ENCODE results near the gene SMG5. TPM values are rescaled to one million over a fixed set of nuclear protein-coding genes. Genes with fewer than 3 reads are reported as not detected.

Gene SMG5
- total and polyA plus RNA-seq, 2 donors (not counting 1 experiment from before 2014, with no cell fraction given) = 53.5 to 77.0 TPM

GRCh38 chr1:156241926-156242325 lies 40.7 kb downstream of the SMG5 start, which contains the start of gene BGLAP:
BGLAP (plus strand) TSS chr1:156242184; CDS start chr1:156242232, 48 bp downstream.
- peaks cover 7% of the 10 kb centered on the region for H3K27me3 Mint-ChIP-seq
- intact Hi-C loops (cut with micrococcal nuclease) = no loop called here
- Histone ChIP-seq H3K27ac (ENCODE audit: low read length in 2 of 2) (no peak within 1 kb of the TSS), H3K4me3 (ENCODE audit: control extremely low read depth in 1 of 5, extremely low read depth in 1 of 5, insufficient read depth in 1 of 5, low read depth in 2 of 5, low read length in 4 of 5) (no peak within 1 kb of the TSS), H3K79me2 (ENCODE audit: control insufficient read depth, insufficient read depth, low read length) (no peaks in the 10 kb centered on the region), H3K4me1 (ENCODE audit: control insufficient read depth in 2 of 2, insufficient read depth in 2 of 2, low read length in 2 of 2) (peaks cover 14 to 15% of the 10 kb centered on the region in 2 donors), H3K36me3 (replicated peaks in 1 of 2; ENCODE audit: control extremely low read depth in 1 of 2, control insufficient read depth in 1 of 2, extremely low read depth in 1 of 2, insufficient read depth in 2 of 2, low read length in 1 of 2) (peaks cover 4 to 25% of the 10 kb centered on the region in 2 experiments), H3K9ac (ENCODE audit: low read length) (no peak within 1 kb of the TSS), H3K27me3 (replicated peaks in 1 of 4; ENCODE audit: control extremely low read depth in 1 of 4, control insufficient read depth in 3 of 4, insufficient read depth in 4 of 4, low read length in 3 of 4) (peaks cover 0 to 12% (median 0%) of the 10 kb centered on the region in 4 experiments), H2AFZ (ENCODE audit: insufficient read depth, low read depth, low read length, poor library complexity, severe bottlenecking) (no peak within 1 kb of the TSS), H3K4me2 (replicated peaks; ENCODE audit: low read depth, low read length, poor library complexity, severe bottlenecking) (no peak within 1 kb of the TSS), H4K20me1 (ENCODE audit: control insufficient read depth, insufficient read depth, low read length, poor library complexity, severe bottlenecking) (no peaks in the 10 kb centered on the region), H3K9me3 (ENCODE audit: control extremely low read depth in 1 of 3, control insufficient read depth in 2 of 3, insufficient read depth in 1 of 3, low read length in 2 of 3) (peaks cover 0 to 3% (median 0%) of the 10 kb centered on the region in 3 donors)
- TF ChIP-seq EZH2 (IDR thresholded peaks at IDR 0.05; ENCODE audit: borderline replicate concordance, insufficient read depth, low read depth, low read length, poor library complexity, severe bottlenecking) (no peak), CTCF (IDR thresholded peaks at IDR 0.05) (no peak)
- no peak for ATAC-seq (ENCODE audit: low read depth)
- no peaks in the 10 kb centered on the region for H3K9me3 Mint-ChIP-seq (ENCODE audit: insufficient read depth)
- H3K27ac Mint-ChIP-seq = no peak within 1 kb of the TSS
- CTCF ChIA-PET = no interaction called here
- DNase-seq = no peak
- POLR2A ChIA-PET = no interaction called here
- peaks cover 18% of the 10 kb centered on the region for H3K4me1 Mint-ChIP-seq
- no peak within 1 kb of the TSS for H3K4me3 Mint-ChIP-seq
- WGBS (ENCODE audit: insufficient coverage) = 55% methylated on average over 11 of the region's 14 CpGs

DNA sequence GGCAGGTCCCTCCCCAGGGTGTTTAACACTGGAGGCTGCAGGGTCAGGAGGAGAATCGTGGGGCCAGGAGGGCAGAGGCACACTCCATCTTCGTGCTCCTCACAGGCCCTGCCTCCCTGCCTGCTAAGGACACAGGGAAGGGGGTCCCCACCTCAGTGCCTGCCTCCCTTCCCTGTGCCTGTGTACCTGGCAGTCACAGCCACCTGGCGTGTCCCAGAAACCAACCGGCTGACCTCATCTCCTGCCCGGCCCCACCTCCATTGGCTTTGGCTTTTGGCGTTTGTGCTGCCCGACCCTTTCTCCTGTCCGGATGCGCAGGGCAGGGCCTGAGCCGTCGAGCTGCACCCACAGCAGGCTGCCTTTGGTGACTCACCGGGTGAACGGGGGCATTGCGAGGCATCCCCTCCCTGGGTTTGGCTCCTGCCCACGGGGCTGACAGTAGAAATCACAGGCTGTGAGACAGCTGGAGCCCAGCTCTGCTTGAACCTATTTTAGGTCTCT lies 41.3 kb downstream of the SMG5 start:
- H3K27ac ChIP-seq (ENCODE audit: low read length in 2 of 2) = no peak overlapping the region
- H3K4me1 ChIP-seq (ENCODE audit: control insufficient read depth in 2 of 2, insufficient read depth in 2 of 2, low read length in 2 of 2) = peaks cover 14 to 15% of the 10 kb centered on the region in 2 donors
- peaks cover 4% of the 10 kb centered on the region for H4K20me1 ChIP-seq (ENCODE audit: control insufficient read depth, insufficient read depth, low read length, poor library complexity, severe bottlenecking)
- no peak overlapping the region for H3K4me2 ChIP-seq (replicated peaks; ENCODE audit: low read depth, low read length, poor library complexity, severe bottlenecking)
- no peak overlapping the region for H2AFZ ChIP-seq (ENCODE audit: insufficient read depth, low read depth, low read length, poor library complexity, severe bottlenecking)
- no peak for ATAC-seq (ENCODE audit: low read depth)
- H3K79me2 ChIP-seq (ENCODE audit: control insufficient read depth, insufficient read depth, low read length) = no peaks in the 10 kb centered on the region
- ChIA-PET CTCF (no interaction called here), POLR2A (no interaction called here)
- Mint-ChIP-seq H3K4me1 (peaks cover 16% of the 10 kb centered on the region), H3K27me3 (peaks cover 7% of the 10 kb centered on the region), H3K4me3 (no peak overlapping the region), H3K9me3 (ENCODE audit: insufficient read depth) (no peaks in the 10 kb centered on the region), H3K27ac (no peak overlapping the region)
- WGBS (ENCODE audit: insufficient coverage) = 65% methylated on average over 15 of the region's 15 CpGs
- peaks cover 0 to 3% (median 0%) of the 10 kb centered on the region in 3 donors for H3K9me3 ChIP-seq (ENCODE audit: control extremely low read depth in 1 of 3, control insufficient read depth in 2 of 3, insufficient read depth in 1 of 3, low read length in 2 of 3)
- H3K4me3 ChIP-seq (ENCODE audit: control extremely low read depth in 1 of 5, extremely low read depth in 1 of 5, insufficient read depth in 1 of 5, low read depth in 2 of 5, low read length in 4 of 5) = no peak overlapping the region
- intact Hi-C loops (cut with micrococcal nuclease) = no loop called here
- DNase-seq = no peak
- peaks cover 0 to 12% (median 0%) of the 10 kb centered on the region in 4 experiments for H3K27me3 ChIP-seq (replicated peaks in 1 of 4; ENCODE audit: control extremely low read depth in 1 of 4, control insufficient read depth in 3 of 4, insufficient read depth in 4 of 4, low read length in 3 of 4)
- H3K9ac ChIP-seq (ENCODE audit: low read length) = no peak overlapping the region
- TF ChIP-seq EZH2 (IDR thresholded peaks at IDR 0.05; ENCODE audit: borderline replicate concordance, insufficient read depth, low read depth, low read length, poor library complexity, severe bottlenecking) (no peak), CTCF (IDR thresholded peaks at IDR 0.05) (no peak)
- peaks cover 5 to 31% of the 10 kb centered on the region in 2 experiments for H3K36me3 ChIP-seq (replicated peaks in 1 of 2; ENCODE audit: control extremely low read depth in 1 of 2, control insufficient read depth in 1 of 2, extremely low read depth in 1 of 2, insufficient read depth in 2 of 2, low read length in 1 of 2)

All from B cell (primary cell).